Epithelial cell of esophagus (primary cell): Measurements from ENCODE around the gene HPS4.
"Not testable (repeated sequence)": the region's sequence is repeated elsewhere in the genome, so short reads cannot be mapped to it uniquely, and the experiment has no call there.

Experiments used
- DNase-seq: peaks from one replicate; pipeline ENCODE4 v3.0.0; 2010; ENCODE audit warnings: low read depth
- H3K4me3 ChIP-seq: 2 replicates; pipeline ENCODE4 v1.5.1; 2011; ENCODE audit warnings: mild to moderate bottlenecking, low read length, control low read depth
- CTCF ChIP-seq: IDR thresholded peaks from 2 replicates; pipeline ENCODE4 v1.5.1; 2011; ENCODE audit warnings: low read depth, mild to moderate bottlenecking, low read length, control low read depth, inconsistent platforms; ENCODE audit not compliant: insufficient read depth; ENCODE audit errors: missing control alignments

HPS4 gene

GRCh38 chr22:26483439-26484359 lies at the start of gene HPS4, which contains the start of gene SRRD:
HPS4 (minus strand) TSS chr22:26483783; CDS start chr22:26481762, 2,021 bp downstream.
SRRD (plus strand) TSS chr22:26483877; CDS start chr22:26483891, 14 bp downstream.
- DNase-seq: peak; percentile 95
- no peak for TF ChIP-seq CTCF

GRCh38 chr22:26529345-26529744 lies 45.8 kb upstream of the HPS4 start:
- peak; percentile 76 for DNase-seq
- TF ChIP-seq CTCF: no peak
- no peak overlapping the region for H3K4me3 ChIP-seq

More at GRCh38 chr22:26483439-26484359, at the start of gene HPS4, which contains the start of gene SRRD:
- peak within 1 kb of the TSS; percentile 84 for H3K4me3 ChIP-seq

- DNase-seq, H3K4me3 ChIP-seq: not testable (repeated sequence)
Observed at GRCh38 chr22:26528518-26528917, 44.9 kb upstream of the HPS4 start.

GRCh38 chr22:26527574-26528465 lies 44.2 kb upstream of the HPS4 start:
- H3K4me3 ChIP-seq: no peak overlapping the region
- no peak for DNase-seq
- no peak for TF ChIP-seq CTCF

- H3K4me3 ChIP-seq: no peak overlapping the region
- no peak for TF ChIP-seq CTCF
Observed at GRCh38 chr22:26527167-26527566, 43.6 kb upstream of the HPS4 start.

GRCh38 chr22:26525946-26526564 lies 42.5 kb upstream of the HPS4 start:
- no peak overlapping the region for H3K4me3 ChIP-seq
- DNase-seq: no peak
- TF ChIP-seq CTCF: no peak

More at GRCh38 chr22:26527167-26527566, 43.6 kb upstream of the HPS4 start:
- no peak for DNase-seq

GRCh38 chr22:26524870-26525269 lies 41.3 kb upstream of the HPS4 start:
- no peak for DNase-seq
- TF ChIP-seq CTCF: no peak
- H3K4me3 ChIP-seq: no peak overlapping the region
